Suprapubic skin (tissue), 4 donors: ENCODE data around the gene PRAMEF20.
"Not testable (repeated sequence)": the region's sequence is repeated elsewhere in the genome, so short reads cannot be mapped to it uniquely, and the experiment has no call there.

Experiments
- EP300 ChIP-seq: sonication (generic); formaldehyde crosslinking; IDR thresholded peaks from one replicate; pipeline ENCODE4 v1.6.1; 2017; ENCODE audit warnings: antibody characterized with exemption
- POLR2A ChIP-seq, 2 donors: fragments of 450-650 bp; IDR thresholded peaks; one replicate each; pipeline ENCODE4 v1.6.1; 2017; ENCODE audit warnings: antibody characterized with exemption in 2 of 2, mild to moderate bottlenecking in 2 of 2, moderate library complexity in 2 of 2
- POLR2AphosphoS5 ChIP-seq, 3 donors: sonication (generic); formaldehyde crosslinking; IDR thresholded peaks; one replicate each; pipeline ENCODE4 v1.6.1; 2017; ENCODE audit warnings: antibody characterized with exemption in 3 of 3
- TF ChIP-seq, protein P1 (sequence below), 2 donors: fragments of 200-600 bp in 1 of 2; fragments of 450-650 bp in 1 of 2; sonication (generic) in 1 of 2; IDR thresholded peaks; one replicate each; pipeline ENCODE4 v1.5.1; 2016 to 2019; ENCODE audit warnings: antibody characterized with exemption in 2 of 2, mild to moderate bottlenecking in 1 of 2, moderate library complexity in 1 of 2

DNA sequence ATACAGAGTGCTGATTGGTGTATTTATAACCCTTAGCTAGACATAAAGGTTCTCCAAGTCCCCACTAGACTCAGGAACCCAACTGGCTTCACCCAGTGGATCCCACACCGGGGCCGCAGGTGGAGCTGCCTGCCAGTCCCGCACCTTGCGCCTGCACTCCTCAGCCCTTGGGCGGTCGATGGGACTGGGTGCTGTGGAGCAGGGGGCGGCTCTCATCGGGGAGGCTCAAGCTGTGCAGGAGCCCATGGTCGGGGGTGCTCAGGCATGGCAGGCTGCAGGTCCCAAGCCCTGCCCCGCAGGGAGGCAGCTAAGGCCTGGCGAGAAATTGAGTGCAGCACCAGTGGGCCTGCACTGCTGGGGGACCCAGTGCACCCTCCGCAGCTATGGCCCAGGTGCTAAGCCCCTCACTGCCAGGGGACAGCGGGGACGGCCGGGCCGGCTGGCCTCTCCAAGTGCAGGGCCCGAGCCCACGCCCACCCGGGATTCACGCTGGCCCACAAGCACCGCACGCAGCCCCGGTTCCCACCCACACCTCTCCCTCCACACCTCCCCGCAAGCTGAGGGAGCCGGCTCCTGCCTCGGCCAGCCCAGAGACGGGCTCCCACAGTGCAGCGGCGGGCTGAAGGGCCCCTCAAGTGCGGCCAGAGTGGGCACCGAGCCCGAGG lies 23.6 kb downstream of the PRAMEF20 start:
- TF ChIP-seq POLR2A (IDR thresholded peaks at IDR 0.05); EP300; POLR2AphosphoS5 (IDR thresholded peaks at IDR 0.05): not testable (repeated sequence)
- TF ChIP-seq, protein P1, sequence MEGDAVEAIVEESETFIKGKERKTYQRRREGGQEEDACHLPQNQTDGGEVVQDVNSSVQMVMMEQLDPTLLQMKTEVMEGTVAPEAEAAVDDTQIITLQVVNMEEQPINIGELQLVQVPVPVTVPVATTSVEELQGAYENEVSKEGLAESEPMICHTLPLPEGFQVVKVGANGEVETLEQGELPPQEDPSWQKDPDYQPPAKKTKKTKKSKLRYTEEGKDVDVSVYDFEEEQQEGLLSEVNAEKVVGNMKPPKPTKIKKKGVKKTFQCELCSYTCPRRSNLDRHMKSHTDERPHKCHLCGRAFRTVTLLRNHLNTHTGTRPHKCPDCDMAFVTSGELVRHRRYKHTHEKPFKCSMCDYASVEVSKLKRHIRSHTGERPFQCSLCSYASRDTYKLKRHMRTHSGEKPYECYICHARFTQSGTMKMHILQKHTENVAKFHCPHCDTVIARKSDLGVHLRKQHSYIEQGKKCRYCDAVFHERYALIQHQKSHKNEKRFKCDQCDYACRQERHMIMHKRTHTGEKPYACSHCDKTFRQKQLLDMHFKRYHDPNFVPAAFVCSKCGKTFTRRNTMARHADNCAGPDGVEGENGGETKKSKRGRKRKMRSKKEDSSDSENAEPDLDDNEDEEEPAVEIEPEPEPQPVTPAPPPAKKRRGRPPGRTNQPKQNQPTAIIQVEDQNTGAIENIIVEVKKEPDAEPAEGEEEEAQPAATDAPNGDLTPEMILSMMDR (IDR thresholded peaks at IDR 0.05) = not testable (repeated sequence)
